Cardiac fibroblast (primary cell): Measurements from ENCODE around the gene CARS2.
"Not testable (repeated sequence)": the region's sequence is repeated elsewhere in the genome, so short reads cannot be mapped to it uniquely, and the experiment has no call there.

Source experiments
- DNase-seq, 2 donors: peaks; one replicate each; pipeline versions ENCODE4 v3.0.0 to v3.0.0-alpha.2; 2010; ENCODE audit warnings: low read depth in 2 of 2
- H3K4me3 ChIP-seq, 2 donors: replicated peaks in 1 of 2; 1 replicate in 1 of 2; 2 replicates in 1 of 2; pipeline ENCODE4 v1.5.1; 2011; ENCODE audit warnings: low read depth in 2 of 2, low read length in 2 of 2, mild to moderate bottlenecking in 2 of 2, moderate library complexity in 1 of 2
- TF ChIP-seq, protein P1 (sequence below): IDR thresholded peaks from one replicate; pipeline ENCODE4 v1.5.1; 2011; ENCODE audit warnings: low read depth, mild to moderate bottlenecking, low read length, inconsistent platforms

Gene CARS2

DNA sequence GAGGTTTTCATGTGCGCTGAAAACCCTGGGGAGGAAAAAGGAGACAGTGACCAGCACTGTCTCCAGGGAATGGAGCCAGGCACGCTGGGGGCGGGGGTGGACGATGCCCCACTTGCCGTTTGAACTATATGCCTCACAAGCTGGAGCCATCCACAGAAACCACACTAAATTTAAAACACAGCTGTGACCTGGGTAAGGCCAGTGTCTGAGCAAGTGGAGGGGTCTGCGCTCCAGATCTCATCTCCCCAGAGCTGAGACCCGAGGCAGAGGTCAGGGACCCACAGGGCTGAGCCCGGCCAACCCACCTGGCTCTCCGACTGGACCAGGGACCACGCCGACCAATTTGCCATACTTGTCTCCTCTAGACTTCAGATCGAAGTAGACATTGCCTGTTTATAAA, 23.2 kb downstream of the CARS2 start:
- no peak for DNase-seq
- TF ChIP-seq, protein P1, sequence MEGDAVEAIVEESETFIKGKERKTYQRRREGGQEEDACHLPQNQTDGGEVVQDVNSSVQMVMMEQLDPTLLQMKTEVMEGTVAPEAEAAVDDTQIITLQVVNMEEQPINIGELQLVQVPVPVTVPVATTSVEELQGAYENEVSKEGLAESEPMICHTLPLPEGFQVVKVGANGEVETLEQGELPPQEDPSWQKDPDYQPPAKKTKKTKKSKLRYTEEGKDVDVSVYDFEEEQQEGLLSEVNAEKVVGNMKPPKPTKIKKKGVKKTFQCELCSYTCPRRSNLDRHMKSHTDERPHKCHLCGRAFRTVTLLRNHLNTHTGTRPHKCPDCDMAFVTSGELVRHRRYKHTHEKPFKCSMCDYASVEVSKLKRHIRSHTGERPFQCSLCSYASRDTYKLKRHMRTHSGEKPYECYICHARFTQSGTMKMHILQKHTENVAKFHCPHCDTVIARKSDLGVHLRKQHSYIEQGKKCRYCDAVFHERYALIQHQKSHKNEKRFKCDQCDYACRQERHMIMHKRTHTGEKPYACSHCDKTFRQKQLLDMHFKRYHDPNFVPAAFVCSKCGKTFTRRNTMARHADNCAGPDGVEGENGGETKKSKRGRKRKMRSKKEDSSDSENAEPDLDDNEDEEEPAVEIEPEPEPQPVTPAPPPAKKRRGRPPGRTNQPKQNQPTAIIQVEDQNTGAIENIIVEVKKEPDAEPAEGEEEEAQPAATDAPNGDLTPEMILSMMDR: no peak
- no peak overlapping the region for H3K4me3 ChIP-seq

DNA sequence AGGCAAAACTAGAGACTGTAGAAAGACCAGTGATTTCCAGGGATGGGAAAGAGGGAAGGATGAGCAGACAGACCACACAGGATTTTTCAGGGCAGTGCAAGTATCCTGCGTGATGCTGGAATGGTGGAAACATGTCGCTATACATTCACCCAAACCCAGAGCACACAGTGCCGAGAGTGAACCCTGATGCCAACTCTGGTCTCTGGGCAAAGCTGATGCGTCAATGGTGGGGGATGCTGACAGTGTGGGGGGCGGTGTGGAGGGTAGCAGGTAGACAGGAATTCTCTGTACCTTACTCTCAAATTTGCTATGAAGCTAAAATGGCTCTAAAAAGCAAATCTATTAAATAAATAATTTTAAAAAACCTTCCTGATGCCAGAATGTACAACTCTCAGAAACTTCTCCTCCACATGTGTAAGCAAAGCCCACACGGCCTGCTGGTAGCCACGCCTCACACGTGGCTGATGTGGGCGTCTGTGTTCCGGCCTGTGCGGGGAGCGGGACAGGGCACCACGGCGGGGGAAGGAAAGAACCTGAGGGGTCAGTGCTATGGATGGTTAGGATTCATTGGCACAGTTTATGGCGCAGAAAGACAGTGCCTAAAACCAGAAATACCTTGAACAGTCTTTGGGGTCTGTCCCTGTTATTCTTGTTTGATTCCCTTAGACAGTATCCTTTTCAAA, 23.9 kb downstream of the CARS2 start:
- TF ChIP-seq, protein P1: no peak
- no peak overlapping the region for H3K4me3 ChIP-seq
- DNase-seq: no peak

DNA sequence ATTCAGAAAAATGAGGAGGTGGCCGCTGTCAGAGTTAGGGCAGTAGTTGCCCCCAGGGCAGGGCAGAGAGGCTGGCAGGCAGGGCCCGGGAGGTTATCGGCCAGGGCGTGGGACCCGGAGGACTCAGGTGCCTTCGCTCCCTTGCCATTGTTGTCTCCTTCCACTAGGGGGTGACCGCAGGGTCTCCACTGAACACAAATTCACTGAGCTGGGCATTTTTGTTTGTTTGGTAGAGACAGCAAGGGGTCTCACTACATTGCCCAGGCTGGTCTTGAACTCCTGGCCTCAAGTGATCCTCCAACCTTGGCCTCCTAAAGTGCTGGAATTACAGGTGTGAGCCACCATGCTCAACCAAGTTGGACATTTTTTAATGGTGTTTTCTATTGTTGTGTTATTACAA, 25.1 kb downstream of the CARS2 start:
- no peak overlapping the region for H3K4me3 ChIP-seq
- peak; percentile 21 to 26 for DNase-seq
- TF ChIP-seq, protein P1: peak; percentile 67

DNA sequence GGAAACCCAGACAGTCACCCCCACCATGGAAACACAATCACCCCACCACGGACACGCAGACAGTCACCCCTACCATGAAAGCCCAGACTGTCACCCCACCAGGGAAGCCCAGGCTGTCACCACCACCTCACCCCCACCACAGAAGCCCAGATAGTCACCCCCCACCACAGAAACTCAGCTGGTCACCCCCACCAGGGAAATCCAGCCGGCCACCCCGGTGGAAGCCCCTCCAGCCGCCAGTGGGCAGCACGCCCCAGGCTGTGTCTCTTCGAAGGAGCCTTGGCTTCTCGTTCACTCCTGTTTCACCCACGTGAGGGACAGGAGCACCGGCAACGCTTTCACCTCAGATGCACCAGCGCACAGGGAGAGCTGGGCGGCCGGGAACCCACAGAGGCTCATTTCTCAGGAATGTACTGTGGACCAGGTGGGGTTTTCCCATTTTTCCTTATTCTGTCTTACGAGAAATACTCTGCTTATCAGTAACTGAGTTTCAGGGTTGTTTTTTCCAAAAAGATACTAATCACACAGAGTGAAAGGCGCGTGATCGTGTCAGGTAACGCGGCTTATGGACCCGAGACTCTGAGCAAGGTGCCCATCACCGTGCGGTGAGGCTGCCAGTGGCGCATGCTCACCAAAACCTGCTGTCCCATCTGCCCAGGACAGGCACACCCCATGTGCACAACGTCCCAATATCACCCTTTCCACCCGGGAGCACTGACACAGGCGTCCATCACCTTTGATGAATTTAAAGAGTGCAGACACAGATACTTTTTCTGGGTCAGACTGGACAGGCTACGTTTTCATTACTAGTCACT, 28.0 kb downstream of the CARS2 start:
- no peak overlapping the region for H3K4me3 ChIP-seq
- peak in 1 of 2 donors; percentile 6 for DNase-seq
- TF ChIP-seq, protein P1: no peak

DNA sequence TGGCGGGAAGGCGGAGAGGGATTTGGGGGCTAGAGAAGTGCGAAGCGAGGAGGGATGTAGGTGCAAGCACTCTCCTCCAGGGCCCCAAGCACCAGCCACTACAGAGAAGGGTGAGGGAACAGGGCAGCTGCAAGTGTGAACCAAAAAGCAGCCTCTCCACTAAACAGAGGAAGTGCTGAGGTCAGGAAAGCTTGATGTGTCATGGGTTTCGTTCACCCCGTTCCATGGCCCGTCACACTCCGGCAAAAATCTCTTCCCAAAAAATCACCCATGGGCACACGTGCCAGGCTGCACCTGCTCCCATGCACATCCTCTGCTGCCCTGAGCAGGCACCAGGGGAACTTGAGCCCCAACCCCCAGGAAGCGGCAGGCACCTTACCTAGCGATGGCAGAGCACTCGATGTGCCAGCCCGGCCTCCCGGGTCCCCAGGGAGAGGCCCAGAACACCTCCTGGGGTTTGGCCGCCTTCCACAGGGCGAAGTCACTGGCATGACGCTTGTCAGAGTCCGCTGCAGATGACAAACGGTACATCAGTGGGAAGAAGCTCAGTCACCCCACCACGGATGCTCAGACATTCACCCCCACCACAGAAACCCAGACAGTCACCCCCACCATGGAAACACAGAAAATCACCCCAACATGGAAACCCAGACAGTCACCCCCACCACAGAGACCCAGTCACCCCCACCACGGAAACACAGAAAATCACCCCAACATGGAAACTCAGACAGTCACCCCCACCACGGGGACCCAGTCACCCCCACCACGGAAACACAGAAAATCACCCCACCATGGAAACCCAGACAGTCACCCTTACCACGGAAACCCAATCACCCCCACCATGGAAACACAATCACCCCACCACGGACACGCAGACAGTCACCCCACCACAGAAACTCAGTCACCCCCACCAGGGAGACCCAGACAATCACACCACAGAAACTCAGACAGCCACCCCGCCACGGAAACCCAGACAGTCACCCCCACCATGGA, 29.0 kb downstream of the CARS2 start:
- DNase-seq: no peak
- no peak overlapping the region for H3K4me3 ChIP-seq
- TF ChIP-seq, protein P1: no peak

DNA sequence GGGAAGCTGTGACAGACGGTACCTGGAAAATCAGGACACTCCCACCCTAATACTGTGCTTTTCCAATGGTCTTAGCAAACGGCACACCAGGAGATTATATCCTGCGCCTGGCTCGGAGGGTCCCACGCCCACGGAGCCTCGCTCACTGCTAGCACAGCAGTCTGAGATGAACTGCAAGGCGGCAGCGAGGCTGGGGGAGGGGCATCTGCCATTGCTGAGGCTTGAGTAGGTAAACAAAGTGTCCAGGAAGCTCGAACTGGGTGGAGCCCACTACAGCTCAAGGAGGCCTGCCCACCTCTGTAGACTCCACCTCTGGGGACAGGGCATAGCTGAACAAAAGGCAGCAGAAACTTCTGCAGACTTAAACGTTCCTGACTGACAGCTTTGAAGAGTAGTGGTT, 36.1 kb downstream of the CARS2 start:
- not testable (repeated sequence) for DNase-seq, H3K4me3 ChIP-seq

DNA sequence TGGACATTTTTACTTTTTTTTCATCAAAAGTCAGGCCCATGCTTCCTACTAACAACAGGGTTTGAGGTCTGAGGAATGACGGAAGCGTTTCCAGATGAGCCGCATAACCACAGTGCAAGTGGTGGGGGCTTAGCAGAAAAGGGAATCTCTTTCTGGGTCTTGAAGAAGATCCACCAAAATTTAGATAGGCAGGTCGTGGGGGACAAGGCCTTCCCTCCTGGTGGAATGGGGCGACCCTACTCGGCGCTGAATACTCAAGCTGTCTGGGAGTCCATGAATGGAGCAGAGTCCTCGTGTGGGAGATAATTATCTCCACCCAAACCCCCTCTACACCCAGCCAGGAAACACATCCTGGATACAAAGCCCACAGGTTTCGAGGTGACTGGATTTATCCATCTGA, 36.9 kb downstream of the CARS2 start:
- TF ChIP-seq, protein P1: no peak
- DNase-seq: no peak
- H3K4me3 ChIP-seq: no peak overlapping the region
